HUES48 (cell line): ENCODE measurements around the gene BACH1.

Source experiments
- H3K27ac ChIP-seq: one replicate; pipeline ENCODE4 v1.7.0; 2013; ENCODE audit warnings: low read depth, low read length, inconsistent platforms
- H3K27me3 ChIP-seq: 2 replicates; pipeline ENCODE4 v1.6.1; 2013; ENCODE audit warnings: mild to moderate bottlenecking, low read length; ENCODE audit not compliant: control insufficient read depth, insufficient read depth
- H3K36me3 ChIP-seq: 2 replicates; pipeline ENCODE4 v1.6.1; 2013; ENCODE audit warnings: low read length; ENCODE audit not compliant: control insufficient read depth, insufficient read depth
- H3K4me1 ChIP-seq: 2 replicates; pipeline ENCODE4 v1.6.1; 2013; ENCODE audit warnings: mild to moderate bottlenecking, low read length; ENCODE audit not compliant: control insufficient read depth, insufficient read depth
- H3K4me3 ChIP-seq: 2 replicates; pipeline ENCODE4 v1.5.1; 2013; ENCODE audit warnings: mild to moderate bottlenecking, low read depth, low read length
- H3K9ac ChIP-seq: 2 replicates; pipeline ENCODE4 v1.6.1; 2013; ENCODE audit warnings: mild to moderate bottlenecking, low read depth, low read length, moderate library complexity
- H3K9me3 ChIP-seq: 2 replicates; pipeline ENCODE4 v1.6.1; 2013; ENCODE audit warnings: low read length; ENCODE audit not compliant: control insufficient read depth, insufficient read depth

The BACH1 gene

DNA sequence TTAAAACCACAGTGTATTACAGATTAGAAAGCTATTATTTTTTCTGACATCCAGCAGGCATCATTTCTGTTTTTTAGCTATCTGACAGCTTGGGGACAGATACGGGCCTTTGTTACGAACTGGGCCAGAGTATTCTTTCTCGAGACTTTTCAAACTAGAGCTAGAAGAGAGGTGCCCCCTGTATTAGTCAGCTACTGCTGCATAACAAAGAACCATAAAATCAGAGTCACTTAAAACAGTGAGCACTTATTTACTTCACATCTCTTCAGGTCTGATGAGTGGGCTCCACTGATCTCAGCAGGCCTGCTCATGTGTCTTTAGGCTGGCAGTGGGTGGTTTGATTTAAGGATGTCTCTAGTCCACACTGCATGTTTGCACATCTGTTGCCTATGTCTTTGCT is 67.8 kb downstream of the BACH1 start:
- Histone ChIP-seq H3K4me3 (no peak overlapping the region), H3K27me3 (no peaks in the 10 kb centered on the region), H3K9me3 (no peaks in the 10 kb centered on the region), H3K27ac (no peak overlapping the region), H3K9ac (no peak overlapping the region), H3K36me3 (no peaks in the 10 kb centered on the region), H3K4me1 (no peaks in the 10 kb centered on the region)

DNA sequence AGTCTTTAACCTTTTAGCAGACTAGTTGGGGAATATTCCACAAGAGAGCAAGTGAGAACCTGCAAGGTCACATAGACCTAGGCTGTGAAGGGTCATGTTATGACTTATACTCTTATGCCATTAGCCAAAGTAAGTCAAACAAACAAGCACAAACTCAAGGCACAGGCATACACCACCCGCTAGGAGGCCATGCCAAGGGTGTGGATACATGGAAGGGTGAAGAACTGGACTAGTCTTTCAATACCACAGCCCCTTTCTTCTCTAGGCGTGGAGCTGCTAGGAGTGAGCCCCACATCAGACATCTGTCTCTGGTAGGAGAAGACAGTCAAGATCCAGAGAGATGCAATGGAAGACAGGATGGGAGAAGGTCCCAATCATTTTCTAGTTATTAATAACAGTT is 68.6 kb downstream of the BACH1 start:
- H3K9ac ChIP-seq: no peak overlapping the region
- no peak overlapping the region for H3K4me3 ChIP-seq
- no peaks in the 10 kb centered on the region for H3K36me3 ChIP-seq
- no peaks in the 10 kb centered on the region for H3K4me1 ChIP-seq
- H3K27ac ChIP-seq: no peak overlapping the region
- no peaks in the 10 kb centered on the region for H3K27me3 ChIP-seq
- no peaks in the 10 kb centered on the region for H3K9me3 ChIP-seq

DNA sequence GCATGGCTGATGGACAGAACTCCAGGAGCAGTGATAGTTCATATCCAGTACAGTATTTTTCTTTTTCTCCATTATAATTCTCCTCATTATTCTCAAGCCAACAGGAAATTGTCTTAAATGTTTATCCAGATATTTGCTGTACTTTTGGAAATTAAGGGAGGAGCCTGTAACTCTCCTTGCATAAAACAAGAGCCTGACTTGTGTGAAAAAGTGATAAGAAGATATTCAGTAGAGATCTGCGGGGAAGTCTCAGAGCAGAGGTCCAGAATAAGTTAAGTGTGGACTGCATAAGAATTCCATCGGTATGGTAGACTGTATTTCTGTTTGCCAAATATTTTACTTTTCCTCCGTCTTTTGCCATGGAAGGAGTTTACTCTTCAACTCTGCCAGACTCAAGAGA is 70.2 kb downstream of the BACH1 start:
- Histone ChIP-seq H3K36me3 (0 out of 2 replicates have a peak, but pooled peaks cover 3% of the 10 kb centered on the region), H3K4me1 (no peaks in the 10 kb centered on the region), H3K27me3 (no peaks in the 10 kb centered on the region), H3K9me3 (no peaks in the 10 kb centered on the region), H3K4me3 (no peak overlapping the region), H3K27ac (no peak overlapping the region), H3K9ac (no peak overlapping the region)

DNA sequence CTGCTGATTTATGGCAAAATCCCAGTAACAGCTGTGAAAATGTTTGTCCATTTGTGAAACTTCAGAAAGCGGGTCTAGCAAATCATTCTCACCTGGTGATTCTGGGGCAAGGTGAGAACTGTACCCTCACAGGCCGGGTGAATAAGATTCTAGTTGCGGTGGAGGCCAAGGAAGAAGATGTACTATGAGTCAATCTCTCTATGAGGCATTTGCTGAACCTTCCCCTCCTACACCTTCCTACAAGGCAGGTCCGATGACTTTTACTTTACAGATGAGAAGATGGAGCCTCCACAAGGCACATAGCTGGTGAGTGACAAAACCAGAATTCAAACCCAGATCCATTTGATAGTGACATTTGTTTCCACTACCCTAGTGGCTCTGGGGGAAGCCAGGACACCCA is 72.7 kb downstream of the BACH1 start:
- H3K4me3 ChIP-seq: no peak overlapping the region
- 0 out of 2 replicates have a peak, but pooled peaks cover 3% of the 10 kb centered on the region for H3K36me3 ChIP-seq
- no peaks in the 10 kb centered on the region for H3K4me1 ChIP-seq
- no peak overlapping the region for H3K27ac ChIP-seq
- H3K9me3 ChIP-seq: no peaks in the 10 kb centered on the region
- no peaks in the 10 kb centered on the region for H3K27me3 ChIP-seq
- H3K9ac ChIP-seq: no peak overlapping the region

DNA sequence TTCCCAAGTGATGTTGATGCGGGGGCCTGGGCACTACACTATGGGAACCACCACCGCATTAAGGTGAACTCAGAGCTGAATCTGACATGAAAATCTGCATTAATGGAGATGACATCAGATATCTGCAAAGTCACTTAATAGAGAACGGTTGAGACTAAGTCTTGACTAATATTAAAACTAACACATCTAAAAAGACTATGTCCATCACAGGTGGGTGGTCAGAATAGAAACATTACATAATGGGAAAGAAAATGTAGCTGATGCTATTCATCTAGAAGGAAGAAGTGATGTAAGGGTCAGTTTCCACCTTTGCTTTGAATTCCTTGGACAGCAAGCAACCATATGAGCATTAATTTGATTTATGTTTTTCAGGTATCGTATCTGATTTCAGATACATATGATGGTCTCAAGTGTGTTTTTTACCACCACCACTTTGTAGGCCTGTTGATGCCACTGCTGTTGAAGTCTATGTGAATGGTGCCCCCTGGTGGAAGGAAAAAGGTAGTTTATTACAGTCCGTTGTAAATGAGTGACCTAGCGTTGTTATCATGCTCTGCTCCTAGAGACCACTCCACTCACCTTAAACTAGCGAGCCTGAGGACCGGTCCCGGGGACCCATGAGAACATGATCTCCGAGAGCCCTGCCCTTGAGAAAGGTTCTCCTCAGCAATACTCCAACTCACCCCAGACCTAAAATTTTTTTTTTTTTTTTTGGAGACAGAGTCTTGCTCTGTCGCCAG is 73.5 kb downstream of the BACH1 start:
- 0 out of 2 replicates have a peak, but pooled peaks cover 3% of the 10 kb centered on the region for H3K36me3 ChIP-seq
- no peak overlapping the region for H3K27ac ChIP-seq
- no peak overlapping the region for H3K9ac ChIP-seq
- H3K9me3 ChIP-seq: no peaks in the 10 kb centered on the region
- H3K4me3 ChIP-seq: no peak overlapping the region
- no peaks in the 10 kb centered on the region for H3K4me1 ChIP-seq
- H3K27me3 ChIP-seq: no peaks in the 10 kb centered on the region

DNA sequence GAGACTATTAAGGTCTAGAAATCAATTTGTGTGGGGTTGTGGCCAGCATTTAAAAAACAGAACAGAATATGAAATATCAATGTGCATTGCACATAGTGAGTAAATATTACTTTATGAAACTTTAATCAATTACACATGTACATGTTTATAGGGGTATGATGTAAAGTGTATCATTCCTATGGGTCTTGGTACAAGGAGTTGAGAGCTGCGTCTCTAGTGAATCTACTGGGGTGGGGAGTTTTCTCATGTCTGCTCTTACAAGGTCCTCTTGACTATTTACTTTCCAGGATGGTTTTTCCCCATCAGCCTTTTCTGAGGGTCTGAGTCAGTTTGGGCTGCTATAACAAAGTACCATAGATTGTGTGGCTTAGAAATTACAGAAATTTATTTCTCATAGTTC is 75.8 kb downstream of the BACH1 start:
- Histone ChIP-seq H3K27ac (no peak overlapping the region), H3K36me3 (0 out of 2 replicates have a peak, but pooled peaks cover 3% of the 10 kb centered on the region), H3K9ac (no peak overlapping the region), H3K9me3 (no peaks in the 10 kb centered on the region), H3K4me1 (no peaks in the 10 kb centered on the region), H3K4me3 (no peak overlapping the region), H3K27me3 (no peaks in the 10 kb centered on the region)

DNA sequence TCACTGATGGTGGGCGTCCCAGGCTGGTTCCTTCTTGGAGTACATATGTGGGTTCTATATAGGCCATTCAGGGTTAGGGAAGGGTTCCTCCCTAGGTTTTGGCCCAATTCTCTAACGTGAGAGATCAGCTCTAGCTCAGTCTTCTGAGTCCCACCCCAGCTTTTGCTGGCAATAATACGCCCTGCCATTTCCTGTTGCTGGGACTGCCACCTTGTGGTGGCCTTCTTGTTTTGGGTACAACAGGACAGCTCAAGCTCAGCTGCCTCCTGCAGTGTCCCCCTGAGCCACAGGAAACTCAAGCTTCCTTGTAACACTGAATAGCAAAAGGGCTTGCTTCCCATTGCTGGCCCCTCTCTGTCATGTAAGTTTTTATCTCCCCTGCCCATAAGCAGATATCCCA is 77.8 kb downstream of the BACH1 start:
- no peaks in the 10 kb centered on the region for H3K9me3 ChIP-seq
- H3K4me3 ChIP-seq: no peak overlapping the region
- H3K36me3 ChIP-seq: 0 out of 2 replicates have a peak, but pooled peaks cover 3% of the 10 kb centered on the region
- no peak overlapping the region for H3K27ac ChIP-seq
- H3K9ac ChIP-seq: no peak overlapping the region
- no peaks in the 10 kb centered on the region for H3K4me1 ChIP-seq
- no peaks in the 10 kb centered on the region for H3K27me3 ChIP-seq

DNA sequence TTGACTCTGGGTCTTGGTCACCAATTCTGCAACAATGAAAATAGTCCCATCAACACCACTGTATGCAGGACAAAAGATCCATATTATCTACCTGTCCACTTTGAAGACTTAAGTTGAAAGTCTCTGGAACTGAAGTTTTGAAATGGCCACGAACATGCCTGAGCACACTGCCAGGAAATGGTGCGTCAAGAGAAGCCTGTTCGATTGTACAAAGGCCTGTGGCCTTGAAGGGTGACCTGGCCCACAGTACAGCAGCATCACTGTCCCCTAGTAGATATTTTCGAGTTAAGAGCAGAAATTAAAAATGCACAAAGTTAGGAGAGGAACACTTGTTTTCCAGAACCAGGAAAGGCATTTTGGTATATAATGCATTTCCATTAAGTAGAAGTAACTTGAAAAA is 78.5 kb downstream of the BACH1 start:
- Histone ChIP-seq H3K4me1 (no peaks in the 10 kb centered on the region), H3K4me3 (no peak overlapping the region), H3K27ac (no peak overlapping the region), H3K9me3 (no peaks in the 10 kb centered on the region), H3K36me3 (0 out of 2 replicates have a peak, but pooled peaks cover 3% of the 10 kb centered on the region), H3K9ac (no peak overlapping the region), H3K27me3 (no peaks in the 10 kb centered on the region)

DNA sequence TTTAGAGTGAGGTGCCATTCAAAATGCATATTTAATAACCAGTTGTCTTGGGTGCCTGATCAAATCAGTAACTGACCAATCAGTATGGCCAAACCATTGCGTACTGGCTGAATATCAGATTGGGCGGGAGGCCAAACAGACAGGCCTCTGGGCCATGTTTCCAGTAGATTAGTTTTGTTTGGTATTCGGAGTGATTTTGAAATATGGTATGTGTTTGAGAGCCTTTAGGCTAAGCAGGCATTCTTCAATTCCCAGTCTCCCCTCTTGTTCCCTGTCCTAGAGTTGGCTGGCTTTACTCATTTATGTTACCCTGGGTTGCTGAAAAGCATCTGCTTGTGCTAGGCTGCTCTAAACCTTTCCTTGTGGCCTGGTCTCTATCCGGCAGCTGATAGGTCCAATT is 80.1 kb downstream of the BACH1 start:
- Histone ChIP-seq H3K4me3 (no peak overlapping the region), H3K27ac (no peak overlapping the region), H3K9me3 (no peaks in the 10 kb centered on the region), H3K4me1 (no peaks in the 10 kb centered on the region), H3K27me3 (no peaks in the 10 kb centered on the region), H3K36me3 (no peaks in the 10 kb centered on the region), H3K9ac (no peak overlapping the region)

DNA sequence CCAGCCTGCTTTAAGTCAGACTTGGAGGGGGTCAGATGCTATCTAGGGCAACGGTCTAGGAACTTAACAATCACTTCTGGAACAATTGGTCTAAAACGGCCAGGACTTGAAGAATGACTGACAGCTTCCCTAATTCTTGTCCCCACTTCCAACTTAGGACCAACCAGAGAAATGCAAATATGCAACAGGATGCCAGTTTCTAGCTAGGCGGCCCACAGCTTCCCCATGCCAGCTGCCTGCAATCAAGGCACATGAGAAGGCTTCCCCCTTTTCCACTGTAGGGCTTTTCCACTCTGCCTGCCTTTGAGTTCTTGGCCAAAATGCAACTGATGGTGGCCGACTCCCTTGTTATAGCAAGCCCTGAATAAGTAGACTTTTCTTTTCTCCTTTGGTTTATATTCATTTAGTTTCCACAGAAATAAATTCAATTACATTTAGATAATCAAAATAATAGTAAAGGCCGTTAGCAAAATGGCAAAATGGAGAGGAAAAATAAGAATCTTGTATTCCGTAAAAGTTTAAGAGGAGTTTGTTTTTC is 80.9 kb downstream of the BACH1 start:
- no peak overlapping the region for H3K9ac ChIP-seq
- no peaks in the 10 kb centered on the region for H3K36me3 ChIP-seq
- no peaks in the 10 kb centered on the region for H3K4me1 ChIP-seq
- no peak overlapping the region for H3K4me3 ChIP-seq
- no peaks in the 10 kb centered on the region for H3K9me3 ChIP-seq
- no peaks in the 10 kb centered on the region for H3K27me3 ChIP-seq
- no peak overlapping the region for H3K27ac ChIP-seq

DNA sequence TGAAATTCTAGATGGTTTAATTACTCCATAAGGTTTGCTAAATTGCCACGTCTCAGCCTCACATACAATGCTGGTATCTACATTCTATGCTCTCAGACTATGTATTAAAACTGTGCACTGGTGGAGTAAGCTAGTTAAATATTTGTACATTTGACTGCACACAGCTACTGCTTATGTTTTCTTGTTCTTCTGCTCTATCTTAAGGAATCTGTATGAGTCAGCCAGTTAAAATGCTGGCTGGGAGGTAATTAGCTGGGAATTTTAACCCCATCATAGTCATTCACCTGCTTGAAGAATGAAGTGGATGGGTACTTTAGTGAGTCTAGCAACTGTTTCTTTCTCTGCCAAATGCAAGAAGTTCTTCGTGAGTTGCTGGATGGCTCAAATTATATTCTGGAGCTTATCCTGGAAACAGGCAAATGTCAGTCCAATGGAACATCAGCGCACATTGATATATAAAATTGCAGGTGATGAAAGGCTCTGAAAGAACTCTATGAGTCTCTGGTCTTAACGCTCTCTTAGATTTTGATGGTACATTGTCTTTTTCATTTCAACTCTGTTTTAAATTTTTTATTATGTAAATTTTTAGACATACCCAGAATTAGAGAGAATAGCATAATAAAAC is 83.4 kb downstream of the BACH1 start:
- H3K36me3 ChIP-seq: no peaks in the 10 kb centered on the region
- H3K4me3 ChIP-seq: no peak overlapping the region
- H3K9ac ChIP-seq: no peak overlapping the region
- H3K9me3 ChIP-seq: no peaks in the 10 kb centered on the region
- H3K27me3 ChIP-seq: no peaks in the 10 kb centered on the region
- peak overlapping the region; percentile 6 for H3K27ac ChIP-seq
- no peaks in the 10 kb centered on the region for H3K4me1 ChIP-seq
